Spleen (tissue), 7 donors: ENCODE data around the gene ARF1.

Experiments used
- POLR2A ChIP-seq, 3 donors: fragments of 450-650 bp; IDR thresholded peaks; one replicate each; pipeline ENCODE4 v1.5.1; 2017; ENCODE audit warnings: antibody characterized with exemption in 3 of 3, mild to moderate bottlenecking in 1 of 3
- POLR2AphosphoS5 ChIP-seq, 3 donors: sonication (generic); formaldehyde crosslinking; IDR thresholded peaks; one replicate each; pipeline ENCODE4 v1.5.1; 2017; ENCODE audit warnings: antibody characterized with exemption in 3 of 3
- TF ChIP-seq, protein P1 (sequence below), 11 experiments: fragments of 200-600 bp in 7 of 11; fragments of 450-650 bp in 4 of 11; sonication (generic) in 4 of 11; IDR thresholded peaks in 8 of 11; conservative IDR thresholded peaks in 3 of 11; 1 replicate in 7 of 11; 2 replicates in 4 of 11; pipeline versions ENCODE4 v1.4.0 to v1.8.0; 2016 to 2021; ENCODE audit warnings: antibody characterized with exemption in 11 of 11, inconsistent platforms in 4 of 11, mild to moderate bottlenecking in 1 of 11
- donor health status: DM: no; HTN: no; CAD: no; lungs with moderate emphysema.
- donor health status: DM: no; HTN: no; CAD: no.
- donor health status: DM: no; HTN: no; CAD: no.

DNA sequence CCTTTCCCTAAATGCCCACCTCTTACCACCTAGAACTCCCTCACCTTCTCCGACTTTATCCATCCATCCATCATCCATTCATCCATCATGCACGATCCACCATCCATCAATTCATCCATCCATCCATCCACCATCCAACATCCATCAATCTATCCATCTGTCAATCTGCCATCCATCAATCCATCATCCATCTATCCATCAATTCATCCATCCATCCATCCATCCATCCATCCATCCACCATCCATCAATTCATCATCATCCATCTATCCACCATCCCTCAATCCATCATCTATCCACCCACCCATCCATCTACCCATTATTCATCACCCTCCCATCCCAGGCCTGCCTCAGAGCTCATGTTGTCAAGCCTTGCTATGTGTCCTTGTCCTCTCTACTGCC, 41.2 kb upstream of the ARF1 start:
- TF ChIP-seq, protein P1, sequence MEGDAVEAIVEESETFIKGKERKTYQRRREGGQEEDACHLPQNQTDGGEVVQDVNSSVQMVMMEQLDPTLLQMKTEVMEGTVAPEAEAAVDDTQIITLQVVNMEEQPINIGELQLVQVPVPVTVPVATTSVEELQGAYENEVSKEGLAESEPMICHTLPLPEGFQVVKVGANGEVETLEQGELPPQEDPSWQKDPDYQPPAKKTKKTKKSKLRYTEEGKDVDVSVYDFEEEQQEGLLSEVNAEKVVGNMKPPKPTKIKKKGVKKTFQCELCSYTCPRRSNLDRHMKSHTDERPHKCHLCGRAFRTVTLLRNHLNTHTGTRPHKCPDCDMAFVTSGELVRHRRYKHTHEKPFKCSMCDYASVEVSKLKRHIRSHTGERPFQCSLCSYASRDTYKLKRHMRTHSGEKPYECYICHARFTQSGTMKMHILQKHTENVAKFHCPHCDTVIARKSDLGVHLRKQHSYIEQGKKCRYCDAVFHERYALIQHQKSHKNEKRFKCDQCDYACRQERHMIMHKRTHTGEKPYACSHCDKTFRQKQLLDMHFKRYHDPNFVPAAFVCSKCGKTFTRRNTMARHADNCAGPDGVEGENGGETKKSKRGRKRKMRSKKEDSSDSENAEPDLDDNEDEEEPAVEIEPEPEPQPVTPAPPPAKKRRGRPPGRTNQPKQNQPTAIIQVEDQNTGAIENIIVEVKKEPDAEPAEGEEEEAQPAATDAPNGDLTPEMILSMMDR (IDR thresholded peaks at IDR 0.05 in 8 of 11, conservative IDR thresholded peaks at IDR 0.05 in 3 of 11) = no peak
- TF ChIP-seq POLR2A (IDR thresholded peaks at IDR 0.05) = no peak
- TF ChIP-seq POLR2AphosphoS5 (IDR thresholded peaks at IDR 0.05) = no peak
